ENCODE results near the gene NT5DC4. TPM values are rescaled to one million over a fixed set of nuclear protein-coding genes. Genes with fewer than 3 reads are reported as not detected.

Gene NT5DC4
- total RNA-seq, 1 donor from 2014 or later = not detected

DNA sequence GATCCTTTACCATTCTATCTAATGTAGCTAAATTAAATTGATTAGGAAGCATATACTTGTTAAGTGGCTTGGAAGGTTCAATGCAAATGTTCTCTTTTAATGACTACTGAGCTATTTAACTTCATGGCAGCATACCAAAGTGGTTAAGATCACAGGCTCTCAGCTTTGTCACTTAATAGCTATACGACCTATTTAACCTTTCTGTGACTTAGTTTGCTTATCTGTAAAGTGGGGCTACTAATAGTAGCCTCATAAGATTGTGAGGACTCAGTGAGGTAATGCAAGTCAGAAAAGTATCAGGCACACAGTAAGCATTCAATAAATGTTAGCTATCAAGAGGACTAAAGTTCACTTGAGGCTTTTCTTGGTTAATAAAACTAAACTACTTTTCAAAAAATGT, 39.3 kb downstream of the NT5DC4 start:
- no peaks in the 10 kb centered on the region for H3K36me3 ChIP-seq (ENCODE audit: control insufficient read depth, insufficient read depth, low read length)
- H3K27me3 ChIP-seq (ENCODE audit: control insufficient read depth, insufficient read depth, low read length) = no peaks in the 10 kb centered on the region
- FAIRE-seq = no peak
- TF ChIP-seq, protein P1, sequence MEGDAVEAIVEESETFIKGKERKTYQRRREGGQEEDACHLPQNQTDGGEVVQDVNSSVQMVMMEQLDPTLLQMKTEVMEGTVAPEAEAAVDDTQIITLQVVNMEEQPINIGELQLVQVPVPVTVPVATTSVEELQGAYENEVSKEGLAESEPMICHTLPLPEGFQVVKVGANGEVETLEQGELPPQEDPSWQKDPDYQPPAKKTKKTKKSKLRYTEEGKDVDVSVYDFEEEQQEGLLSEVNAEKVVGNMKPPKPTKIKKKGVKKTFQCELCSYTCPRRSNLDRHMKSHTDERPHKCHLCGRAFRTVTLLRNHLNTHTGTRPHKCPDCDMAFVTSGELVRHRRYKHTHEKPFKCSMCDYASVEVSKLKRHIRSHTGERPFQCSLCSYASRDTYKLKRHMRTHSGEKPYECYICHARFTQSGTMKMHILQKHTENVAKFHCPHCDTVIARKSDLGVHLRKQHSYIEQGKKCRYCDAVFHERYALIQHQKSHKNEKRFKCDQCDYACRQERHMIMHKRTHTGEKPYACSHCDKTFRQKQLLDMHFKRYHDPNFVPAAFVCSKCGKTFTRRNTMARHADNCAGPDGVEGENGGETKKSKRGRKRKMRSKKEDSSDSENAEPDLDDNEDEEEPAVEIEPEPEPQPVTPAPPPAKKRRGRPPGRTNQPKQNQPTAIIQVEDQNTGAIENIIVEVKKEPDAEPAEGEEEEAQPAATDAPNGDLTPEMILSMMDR (IDR thresholded peaks at IDR 0.05; ENCODE audit: insufficient read depth, low read length, severe bottlenecking) = no peak
- no peak overlapping the region for H3K4me3 ChIP-seq (ENCODE audit: low read depth, low read length)
- DNase-seq (ENCODE audit: low read depth) = no peak

DNA sequence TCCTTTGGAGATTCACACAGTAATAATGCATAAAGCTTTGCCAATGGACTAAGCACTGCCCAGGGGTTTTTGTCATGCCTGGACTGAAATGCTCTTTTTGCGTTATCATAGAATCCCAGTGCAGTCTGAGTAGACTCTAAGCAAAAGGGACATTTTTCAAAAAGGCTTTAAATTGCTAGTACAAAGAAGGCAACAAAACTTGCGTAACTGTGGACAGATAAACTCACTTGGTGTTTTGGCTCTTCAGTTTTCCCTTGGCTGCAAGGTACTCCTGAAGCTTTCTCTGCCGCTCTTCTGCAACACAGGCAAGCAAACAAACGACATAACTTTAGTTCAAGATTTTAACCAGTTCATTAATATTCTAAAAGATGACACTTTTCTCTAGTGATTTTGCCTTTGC, 41.5 kb downstream of the NT5DC4 start:
- FAIRE-seq (no peak), DNase-seq (ENCODE audit: low read depth) (no peak)
- H3K36me3 ChIP-seq (ENCODE audit: control insufficient read depth, insufficient read depth, low read length) = no peaks in the 10 kb centered on the region
- no peaks in the 10 kb centered on the region for H3K27me3 ChIP-seq (ENCODE audit: control insufficient read depth, insufficient read depth, low read length)
- no peak overlapping the region for H3K4me3 ChIP-seq (ENCODE audit: low read depth, low read length)
- TF ChIP-seq, protein P1 (IDR thresholded peaks at IDR 0.05; ENCODE audit: insufficient read depth, low read length, severe bottlenecking) = no peak

DNA sequence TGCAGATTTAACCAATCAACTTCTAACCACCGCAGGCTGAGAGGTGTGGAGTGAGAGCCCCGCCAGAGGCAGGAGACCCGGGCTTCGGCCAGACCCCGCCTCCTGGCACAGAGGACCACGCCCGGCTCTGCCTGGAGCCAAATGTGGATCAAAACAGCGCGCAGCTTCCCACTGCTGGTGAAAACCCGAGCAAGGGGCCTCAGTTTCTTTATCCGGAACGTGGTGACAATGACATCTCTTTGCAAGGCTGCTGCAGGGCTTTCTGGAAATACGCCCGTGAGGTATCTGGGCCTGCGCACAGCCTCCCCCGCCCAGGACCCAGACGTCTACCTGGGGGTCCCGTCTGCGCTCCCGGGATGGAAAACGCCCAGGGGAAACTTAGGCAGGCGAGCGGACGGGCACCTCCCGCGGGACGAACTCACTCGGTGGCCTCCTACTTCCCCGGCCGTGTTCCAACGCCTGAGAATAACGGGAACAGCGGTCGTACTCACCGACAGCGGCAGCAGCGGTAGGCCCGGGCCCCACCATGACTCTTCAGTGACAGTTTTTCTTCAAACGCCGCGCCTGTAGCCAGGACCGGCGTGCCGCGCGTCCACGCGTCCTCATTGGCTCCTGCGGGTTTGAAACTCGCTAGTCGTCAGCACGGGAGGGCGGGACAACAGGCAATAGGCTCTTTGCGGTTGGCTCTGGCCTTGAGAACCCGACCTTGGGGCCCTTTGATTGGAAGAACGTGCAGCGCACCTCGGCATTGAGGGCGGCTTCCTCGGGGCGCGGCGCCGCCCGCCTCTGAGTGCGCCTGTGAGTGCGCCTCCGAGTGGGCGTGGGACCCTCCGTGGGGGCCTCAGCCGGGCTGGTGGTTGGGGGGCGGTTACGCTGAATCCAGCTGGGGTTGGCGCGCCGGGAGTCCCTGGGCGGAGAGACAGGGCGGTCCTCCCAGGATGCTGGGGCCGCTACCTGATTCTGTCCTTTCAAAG, 43.5 kb downstream of the NT5DC4 start, which contains the start of gene CKAP2L:
TSS of gene CKAP2L (minus strand) at position 539 of the 974 bp plus-strand sequence. CDS start at position 528, 11 bp downstream.
- FAIRE-seq (no peak), DNase-seq (ENCODE audit: low read depth) (peak; percentile 96)
- H3K27me3 ChIP-seq (ENCODE audit: control insufficient read depth, insufficient read depth, low read length) = no peaks in the 10 kb centered on the region
- TF ChIP-seq, protein P1 (IDR thresholded peaks at IDR 0.05; ENCODE audit: insufficient read depth, low read length, severe bottlenecking) = no peak
- H3K36me3 ChIP-seq (ENCODE audit: control insufficient read depth, insufficient read depth, low read length) = no peaks in the 10 kb centered on the region
- peak within 1 kb of the TSS; percentile 65 for H3K4me3 ChIP-seq (ENCODE audit: low read depth, low read length)

DNA sequence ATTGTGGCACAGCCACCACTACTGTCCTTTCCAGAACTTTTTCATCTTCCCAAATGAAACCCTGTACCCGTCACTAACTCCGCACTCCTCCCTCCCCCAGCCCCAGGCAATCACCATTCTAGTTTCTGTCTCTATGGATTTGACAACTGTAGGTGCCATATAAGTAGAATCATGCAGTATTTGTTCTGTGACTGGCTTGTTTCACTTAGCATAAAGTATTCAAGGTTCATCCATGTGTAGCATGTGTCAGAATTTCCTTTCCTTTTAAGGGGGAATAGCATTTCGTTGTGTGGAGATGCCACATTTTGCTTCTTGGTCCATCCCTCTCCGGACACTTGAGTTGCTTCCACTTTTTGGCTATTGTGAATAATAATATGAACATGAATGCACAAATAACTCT, 44.4 kb downstream of the NT5DC4 start:
- Histone ChIP-seq H3K27me3 (ENCODE audit: control insufficient read depth, insufficient read depth, low read length) (no peaks in the 10 kb centered on the region), H3K36me3 (ENCODE audit: control insufficient read depth, insufficient read depth, low read length) (no peaks in the 10 kb centered on the region), H3K4me3 (ENCODE audit: low read depth, low read length) (peak overlapping the region; percentile 65)
- DNase-seq (ENCODE audit: low read depth) (no peak), FAIRE-seq (no peak)
- TF ChIP-seq, protein P1 (IDR thresholded peaks at IDR 0.05; ENCODE audit: insufficient read depth, low read length, severe bottlenecking) = no peak

DNA sequence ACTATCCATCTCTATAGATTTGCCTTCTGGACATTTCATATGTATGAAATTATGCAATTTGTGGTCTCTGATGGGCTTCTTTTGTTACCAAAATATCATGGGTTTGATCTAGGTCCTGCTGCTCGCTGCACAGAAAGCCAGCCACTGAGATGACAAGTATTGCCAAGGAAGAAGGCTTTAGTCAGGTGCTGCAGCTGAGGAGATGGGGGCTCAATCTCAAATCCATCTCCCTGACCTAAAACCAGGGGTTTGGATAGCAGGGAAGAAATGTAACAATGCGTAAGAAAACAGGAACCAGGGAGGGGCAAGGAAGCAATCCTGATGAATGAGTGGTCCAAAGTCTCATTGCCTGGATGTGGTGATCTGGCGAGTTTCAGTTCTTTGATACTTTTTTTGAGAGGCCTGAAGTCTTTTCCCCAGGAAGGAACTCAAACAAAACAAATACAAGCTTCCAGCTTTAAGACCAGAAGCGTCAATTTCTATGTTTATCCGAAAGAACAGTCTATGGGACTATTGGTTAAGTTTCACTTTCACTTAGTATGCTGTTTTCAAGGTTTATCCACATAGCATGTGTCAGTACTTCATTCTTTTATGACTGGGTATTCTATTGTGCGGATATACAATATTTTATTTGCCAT, 47.0 kb downstream of the NT5DC4 start:
- TF ChIP-seq, protein P1 (IDR thresholded peaks at IDR 0.05; ENCODE audit: insufficient read depth, low read length, severe bottlenecking) = no peak
- no peak for FAIRE-seq
- no peaks in the 10 kb centered on the region for H3K27me3 ChIP-seq (ENCODE audit: control insufficient read depth, insufficient read depth, low read length)
- H3K4me3 ChIP-seq (ENCODE audit: low read depth, low read length) = no peak overlapping the region
- no peak for DNase-seq (ENCODE audit: low read depth)
- no peaks in the 10 kb centered on the region for H3K36me3 ChIP-seq (ENCODE audit: control insufficient read depth, insufficient read depth, low read length)

All from bronchial epithelial cell (primary cell).